Measurements from ENCODE around the gene MSMB.

The MSMB gene

DNA sequence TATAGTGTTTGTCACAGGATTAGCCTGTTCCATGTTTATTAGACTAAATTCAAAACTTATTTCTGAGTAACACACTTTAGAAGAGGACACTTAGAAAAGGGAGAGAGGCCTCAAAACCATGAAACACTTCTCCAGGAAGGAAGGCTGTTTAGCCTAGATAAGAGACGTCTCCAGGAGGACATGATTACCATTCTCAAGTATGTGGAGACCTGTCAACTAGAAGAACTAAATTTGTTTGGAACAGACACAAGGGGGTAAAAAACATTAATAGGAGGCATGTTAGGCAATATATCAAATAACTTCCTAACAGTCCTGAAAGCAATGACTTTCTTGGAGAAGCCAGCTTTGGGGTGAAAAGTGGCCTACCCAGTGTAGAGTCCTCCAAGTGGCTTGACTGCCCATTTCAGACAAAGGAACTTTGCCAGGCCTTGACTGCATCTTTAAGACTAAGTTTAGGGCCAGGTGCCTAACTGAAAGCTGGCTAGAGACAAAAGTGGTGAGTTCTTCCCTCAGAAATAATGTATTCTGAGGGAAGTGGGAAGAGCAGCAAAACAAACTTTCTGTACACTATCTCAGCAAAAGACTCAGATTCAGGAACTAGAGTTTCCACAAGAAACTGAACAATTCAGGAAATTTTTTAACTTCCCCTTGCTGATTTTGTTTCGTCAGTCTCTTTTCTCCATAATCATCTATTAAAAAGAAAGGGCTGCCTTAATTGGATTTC lies 27.5 kb downstream of the MSMB start:
- Mint-ChIP-seq H3K27me3 (ENCODE audit: low read depth, poor library complexity) (no peaks in the 10 kb centered on the region), H3K27ac (no peak overlapping the region), H3K36me3 (ENCODE audit: low read depth) (peaks cover 35% of the 10 kb centered on the region), H3K4me3 (no peak overlapping the region), H3K9me3 (no peaks in the 10 kb centered on the region), H3K4me1 (peaks cover 52% of the 10 kb centered on the region)
- no peak for TF ChIP-seq CTCF (IDR thresholded peaks at IDR 0.05)
- DNase-seq: no peak

- no peak for TF ChIP-seq CTCF (IDR thresholded peaks at IDR 0.05)
- H3K9me3 Mint-ChIP-seq: no peaks in the 10 kb centered on the region
- H3K27ac Mint-ChIP-seq: no peak overlapping the region
- no peaks in the 10 kb centered on the region for H3K27me3 Mint-ChIP-seq (ENCODE audit: low read depth, poor library complexity)
- no peak overlapping the region for H3K4me3 Mint-ChIP-seq
- peaks cover 48% of the 10 kb centered on the region for H3K4me1 Mint-ChIP-seq
- no peak for DNase-seq
- peaks cover 41% of the 10 kb centered on the region for H3K36me3 Mint-ChIP-seq (ENCODE audit: low read depth)
These were observed 28.3 kb downstream of the MSMB start for GRCh38 chr10:46017733-46018132.

GRCh38 chr10:46016811-46017210 lies 29.3 kb downstream of the MSMB start:
- Mint-ChIP-seq H3K9me3 (no peaks in the 10 kb centered on the region), H3K36me3 (ENCODE audit: low read depth) (peaks cover 45% of the 10 kb centered on the region), H3K4me3 (no peak overlapping the region), H3K27ac (no peak overlapping the region), H3K27me3 (ENCODE audit: low read depth, poor library complexity) (no peaks in the 10 kb centered on the region), H3K4me1 (peaks cover 39% of the 10 kb centered on the region)
- no peak for TF ChIP-seq CTCF (IDR thresholded peaks at IDR 0.05)
- no peak for DNase-seq

DNA sequence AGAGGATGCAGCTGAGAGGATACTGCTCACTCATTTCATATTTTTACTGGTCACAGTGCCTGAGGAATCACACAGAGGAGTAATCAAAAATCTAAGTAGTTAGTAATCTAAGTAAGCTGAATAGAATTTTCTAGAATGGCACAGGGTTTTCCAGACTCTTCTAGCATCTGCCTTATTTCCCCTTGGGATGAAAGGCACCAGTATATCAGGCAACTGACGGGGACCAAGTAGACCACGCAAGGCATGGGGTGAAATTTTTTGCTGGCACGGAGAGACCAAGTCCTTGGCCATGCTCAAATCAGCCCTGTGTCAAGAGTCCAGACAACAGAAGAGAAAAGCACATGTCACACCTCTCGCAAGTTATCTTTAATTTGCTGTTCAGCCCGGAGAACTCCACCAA lies 29.9 kb downstream of the MSMB start:
- Mint-ChIP-seq H3K9me3 (no peaks in the 10 kb centered on the region), H3K36me3 (ENCODE audit: low read depth) (peaks cover 50% of the 10 kb centered on the region), H3K4me3 (no peak overlapping the region), H3K27me3 (ENCODE audit: low read depth, poor library complexity) (no peaks in the 10 kb centered on the region), H3K4me1 (peaks cover 34% of the 10 kb centered on the region), H3K27ac (no peak overlapping the region)
- DNase-seq: no peak
- no peak for TF ChIP-seq CTCF (IDR thresholded peaks at IDR 0.05)

- Mint-ChIP-seq H3K9me3 (no peaks in the 10 kb centered on the region), H3K36me3 (ENCODE audit: low read depth) (peaks cover 64% of the 10 kb centered on the region), H3K4me3 (no peak overlapping the region), H3K27me3 (ENCODE audit: low read depth, poor library complexity) (no peaks in the 10 kb centered on the region), H3K27ac (peak overlapping the region; percentile 33), H3K4me1 (peaks cover 20% of the 10 kb centered on the region)
- no peak for DNase-seq
- TF ChIP-seq CTCF (IDR thresholded peaks at IDR 0.05): no peak
These were observed 31.2 kb downstream of the MSMB start for GRCh38 chr10:46014683-46015405.
